GM19324 (cell line): ENCODE data around the gene SPPL3.
"Not testable (repeated sequence)": the region's sequence is repeated elsewhere in the genome, so short reads cannot be mapped to it uniquely, and the experiment has no call there.

Experiments used
- ATAC-seq: cut with Tn5 transposase; IDR thresholded peaks from one replicate; pipeline ENCODE4 v1.9.1; 2021; ENCODE audit warnings: mild to moderate bottlenecking, moderate library complexity; ENCODE audit not compliant: unreplicated experiment, low FRiP score

SPPL3 gene

DNA sequence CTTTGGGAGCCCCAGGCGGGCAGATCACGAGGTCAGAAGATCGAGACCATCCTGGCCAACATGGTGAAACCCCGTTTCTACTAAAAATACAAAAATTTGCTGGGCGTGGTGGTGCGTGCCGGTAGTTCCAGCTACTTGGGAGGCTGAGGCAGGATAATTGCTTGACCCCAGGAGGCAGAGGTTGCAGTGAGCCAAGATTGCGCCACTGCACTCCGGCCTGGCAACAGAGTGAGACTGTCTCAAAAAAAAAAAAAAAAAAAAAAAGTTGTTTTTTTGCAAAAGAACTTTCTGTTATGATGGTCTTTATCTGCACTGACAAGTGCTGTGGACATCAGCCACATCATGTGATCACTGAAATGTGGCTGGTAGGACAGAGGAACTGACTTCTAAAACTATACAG, 111.7 kb downstream of the SPPL3 start:
- not testable (repeated sequence) for ATAC-seq

- no peak for ATAC-seq
These were observed 112.4 kb downstream of the SPPL3 start for GRCh38 chr12:120791669-120792176.

GRCh38 chr12:120790114-120790513, 114.0 kb downstream of the SPPL3 start:
- ATAC-seq, result no peak

GRCh38 chr12:120787889-120788288, 116.3 kb downstream of the SPPL3 start:
- no peak for ATAC-seq

- no peak for ATAC-seq
These were observed 119.4 kb downstream of the SPPL3 start for GRCh38 chr12:120784804-120785203.

DNA sequence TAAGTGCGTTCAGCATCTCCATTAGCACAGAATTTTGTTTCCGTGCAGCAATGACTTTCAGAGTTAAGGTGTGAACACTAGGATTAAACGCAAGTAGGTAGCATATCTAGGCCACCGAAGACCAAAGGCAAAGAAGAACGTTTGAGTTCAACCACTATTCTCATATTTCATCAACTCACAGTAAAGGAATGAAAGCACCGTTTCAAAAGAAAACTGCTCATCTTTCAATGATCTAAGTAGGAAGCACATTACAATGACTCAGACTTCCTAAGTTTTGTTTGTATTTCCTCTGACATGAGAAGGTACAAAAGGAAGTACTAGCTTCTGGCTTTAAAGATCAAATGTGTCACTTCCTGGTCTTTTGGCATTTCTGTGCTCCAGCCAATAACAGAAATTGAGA, 121.0 kb downstream of the SPPL3 start:
- ATAC-seq, result no peak

- ATAC-seq, result no peak
These were observed 128.2 kb downstream of the SPPL3 start for GRCh38 chr12:120775862-120776552.

DNA sequence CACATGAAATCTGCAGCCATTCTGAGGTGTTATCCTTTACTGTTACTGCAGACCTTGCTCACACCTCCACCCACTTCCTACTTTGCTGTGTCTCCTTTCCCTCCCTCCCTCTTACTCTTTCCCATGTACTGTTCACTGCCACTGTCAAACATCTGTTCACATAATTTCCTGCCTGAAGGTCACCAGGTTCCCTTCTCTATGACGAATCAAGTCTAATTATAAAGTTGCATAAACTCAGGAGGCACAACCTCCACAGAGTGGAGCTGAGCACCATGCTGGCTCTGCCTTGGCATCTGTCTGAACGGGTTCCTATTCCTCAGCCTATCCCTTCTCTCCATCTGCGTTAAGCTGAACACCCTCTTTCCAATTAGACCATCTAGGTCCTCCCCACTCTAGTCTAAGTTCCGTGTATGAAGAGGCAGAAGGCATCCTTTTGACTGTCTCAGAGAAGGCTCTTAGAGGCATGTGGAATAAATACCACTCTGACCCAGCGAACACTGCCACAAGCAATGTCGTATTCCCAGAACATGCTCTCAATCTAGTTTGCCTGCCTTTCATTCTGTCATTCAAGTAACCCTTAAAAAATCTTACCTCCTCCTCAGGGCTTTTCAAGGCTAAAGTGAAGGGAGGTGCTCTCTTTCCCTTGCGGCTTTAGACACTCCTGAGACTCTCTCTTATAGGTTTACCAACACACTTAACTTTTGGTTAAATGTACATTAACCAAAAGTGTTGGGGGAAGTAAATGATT, 129.8 kb downstream of the SPPL3 start:
- ATAC-seq, result no peak

DNA sequence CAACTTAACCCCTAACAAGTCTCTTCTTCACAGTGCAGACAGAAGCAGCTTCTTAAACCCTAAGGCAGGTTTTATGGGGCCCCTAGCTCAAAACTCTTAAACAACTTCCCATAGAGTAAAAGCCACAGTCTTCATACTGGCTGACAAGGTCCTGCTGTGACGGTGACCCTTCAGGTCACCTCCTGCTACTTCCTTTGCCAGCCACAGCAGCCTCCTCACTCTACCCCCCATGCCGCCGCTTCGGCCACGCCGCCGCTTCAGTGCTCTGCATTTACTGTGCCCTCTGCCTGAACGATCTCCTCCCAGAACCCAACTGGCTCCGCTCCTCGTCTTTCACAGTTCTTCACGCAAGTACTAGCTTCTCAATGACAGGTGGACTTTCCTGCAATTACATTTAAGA, 133.1 kb downstream of the SPPL3 start:
- no peak for ATAC-seq

DNA sequence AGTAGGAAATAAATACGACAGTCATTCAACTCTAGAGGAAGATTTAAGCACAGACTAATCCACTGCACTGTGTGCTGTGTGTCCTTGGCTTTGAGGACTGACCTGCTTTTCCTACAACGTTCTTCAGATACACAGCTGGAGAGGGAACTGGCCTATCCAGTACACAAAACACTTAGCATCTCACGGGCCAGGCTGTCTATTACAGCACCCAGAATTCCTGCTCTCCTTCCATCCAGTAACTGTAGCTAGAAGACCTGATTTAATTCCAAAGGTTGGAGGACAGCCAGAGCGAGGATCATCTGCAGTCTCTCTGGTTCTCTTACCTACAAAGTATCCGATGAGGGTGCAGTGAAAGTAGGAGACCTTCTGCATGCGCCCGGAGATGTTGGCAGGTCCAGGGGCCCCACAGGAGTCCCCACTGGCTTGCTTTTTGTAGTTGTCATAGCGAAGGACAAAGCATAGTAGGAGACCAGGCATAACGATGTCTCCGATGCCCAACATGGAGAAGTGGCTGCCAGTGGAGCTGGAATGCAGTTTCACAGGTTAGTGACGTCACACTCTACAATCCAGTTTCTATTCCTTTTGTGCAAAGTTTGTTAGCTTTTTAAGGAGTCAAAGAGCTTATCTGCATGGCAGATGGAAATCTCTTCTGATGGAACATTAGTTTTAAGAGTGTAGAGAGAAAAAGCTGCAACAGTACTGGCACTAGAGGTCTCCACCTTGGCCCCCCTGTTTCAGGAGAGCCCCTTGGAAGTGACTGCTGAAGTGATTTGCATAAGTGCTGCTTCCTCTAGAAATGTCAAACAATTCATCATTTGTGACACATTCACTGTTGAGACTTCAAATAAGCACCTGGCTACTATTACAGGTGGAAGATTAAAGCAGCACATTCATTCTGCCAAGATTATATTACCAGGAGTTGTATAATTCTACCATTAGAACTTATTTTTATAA, 136.8 kb downstream of the SPPL3 start:
- no peak for ATAC-seq

DNA sequence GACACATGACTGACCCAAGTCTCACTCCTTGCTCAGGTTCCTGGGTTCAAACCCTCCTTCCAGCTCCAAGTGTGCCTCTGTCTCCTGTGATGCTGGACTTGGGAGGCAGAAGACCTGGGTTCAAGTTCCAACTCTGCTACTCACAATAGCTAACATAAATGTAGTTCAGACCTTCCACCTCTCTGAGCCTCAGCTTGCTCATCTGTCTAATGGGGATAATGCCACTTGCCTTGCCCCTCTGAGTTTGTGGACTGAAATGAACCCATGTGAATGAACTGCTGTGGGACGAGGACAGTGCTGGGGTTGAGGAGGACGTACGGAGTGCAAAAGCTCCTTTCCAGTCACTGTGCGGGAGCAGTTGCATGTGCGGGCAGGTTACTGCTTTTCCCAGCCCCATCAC, 137.6 kb downstream of the SPPL3 start:
- no peak for ATAC-seq

DNA sequence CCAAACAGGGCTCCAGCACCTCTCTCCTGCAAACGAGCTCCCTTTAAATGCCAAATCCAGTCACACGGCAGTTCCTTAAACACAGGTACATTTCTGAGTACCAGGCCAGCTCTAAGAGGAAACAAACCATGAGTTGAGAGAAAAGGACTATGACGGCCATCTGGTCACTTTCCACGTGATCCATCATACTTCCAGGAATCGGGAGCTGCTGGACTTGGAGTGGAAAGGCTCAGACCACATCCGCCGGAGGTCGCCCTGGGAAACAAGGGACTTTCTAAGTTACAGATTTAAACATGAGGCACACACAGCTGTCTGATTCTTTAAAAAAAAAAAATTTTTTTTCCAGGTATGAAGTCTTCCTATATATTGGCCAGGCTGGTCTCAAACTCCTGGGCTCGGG, 139.3 kb downstream of the SPPL3 start:
- no peak for ATAC-seq

- no peak for ATAC-seq
These were observed 140.9 kb downstream of the SPPL3 start for GRCh38 chr12:120763250-120763649.

DNA sequence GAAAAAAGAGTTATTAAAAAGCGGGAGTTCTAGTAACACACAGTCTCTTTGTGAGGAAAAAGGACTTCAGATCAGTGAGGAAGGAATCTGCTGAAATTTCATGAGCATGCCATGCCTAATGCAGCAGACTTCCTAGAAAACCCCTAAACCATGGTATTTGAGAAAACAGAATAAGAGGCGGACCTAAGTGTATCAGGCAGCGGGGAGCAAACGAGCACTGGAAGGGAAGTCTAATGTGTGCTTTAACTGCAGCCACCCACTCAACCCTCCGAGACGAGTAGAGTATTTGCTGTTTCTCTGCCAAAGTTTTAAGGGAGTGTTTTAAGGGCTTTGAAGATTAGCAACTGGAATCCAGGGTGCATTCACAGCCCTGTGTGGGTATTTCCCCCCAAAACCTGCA, 142.1 kb downstream of the SPPL3 start:
- ATAC-seq, result no peak

DNA sequence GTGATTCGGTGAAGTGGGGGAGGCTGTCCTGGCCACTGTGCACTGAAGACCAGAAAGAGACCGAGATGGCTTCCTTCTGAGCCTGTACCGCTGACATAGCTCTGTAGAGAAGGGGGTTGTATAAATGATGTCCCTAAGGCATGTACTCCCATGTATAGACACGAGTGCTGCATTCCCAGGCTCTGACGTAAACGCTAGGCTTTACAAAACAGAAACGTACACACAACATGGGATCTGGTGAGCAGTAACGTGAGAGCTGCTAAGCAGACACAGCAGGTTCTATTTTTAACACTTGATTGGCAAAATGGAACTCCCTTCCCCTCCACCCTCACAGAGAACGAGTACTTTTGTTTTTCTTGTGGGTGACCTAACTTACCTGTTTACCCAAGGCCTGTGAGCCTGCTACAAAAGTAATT, 142.6 kb downstream of the SPPL3 start:
- ATAC-seq, result no peak

- no peak for ATAC-seq
These were observed 143.6 kb downstream of the SPPL3 start for GRCh38 chr12:120760349-120761254.

GRCh38 chr12:120759591-120760348, 144.4 kb downstream of the SPPL3 start:
- no peak for ATAC-seq

DNA sequence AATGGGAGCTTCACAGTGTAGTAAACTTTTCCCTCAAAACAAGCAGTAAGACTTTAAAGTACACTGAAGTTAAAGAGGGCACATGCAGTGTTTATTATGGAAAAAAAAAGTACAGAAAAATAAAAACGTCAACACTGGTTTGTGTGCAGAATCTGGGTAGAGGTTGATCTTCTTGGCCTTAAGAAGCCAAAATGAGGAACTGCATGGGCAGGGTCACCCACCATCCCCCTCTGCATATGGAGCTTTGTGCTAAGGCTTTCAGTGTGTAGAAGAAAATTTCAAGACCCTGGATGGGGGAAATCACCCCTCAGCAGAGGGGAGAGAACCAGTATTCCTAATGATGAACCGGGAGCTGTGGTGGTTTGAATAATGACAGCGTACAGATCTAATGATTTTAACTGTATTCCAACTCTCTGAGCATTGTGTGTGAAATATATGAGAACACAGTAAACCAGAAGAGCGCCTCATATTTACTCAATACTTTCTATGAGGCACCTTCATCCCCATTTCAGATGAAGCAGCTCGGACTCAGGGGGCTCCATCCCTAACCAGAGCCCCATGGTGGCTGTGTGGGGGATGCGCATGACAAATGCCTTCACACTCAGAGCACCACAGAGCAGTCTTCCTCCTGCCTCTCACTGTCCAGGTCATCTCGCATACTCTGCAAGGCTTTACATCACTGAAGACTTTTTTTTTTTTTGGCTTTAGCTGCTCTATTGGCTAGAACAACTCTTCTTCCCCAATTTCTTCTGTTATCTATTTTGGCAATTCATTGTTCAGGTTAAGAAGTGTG, 145.2 kb downstream of the SPPL3 start:
- ATAC-seq, result no peak
